Stimulated activated CD4-positive, alpha-beta T cell treated with anti-CD3 and anti-CD28 coated beads, Interleukin-1b, Interleukin-23, amount 100 ng/mL, for 24 hours (primary cell): ENCODE measurements around the gene OLAH.

Source experiments
- DNase-seq, 4 experiments: peaks; one replicate each; pipeline ENCODE4 v3.0.0-alpha.2; 2020; ENCODE audit warnings: low read depth in 4 of 4, low spot score in 1 of 4

OLAH gene

DNA sequence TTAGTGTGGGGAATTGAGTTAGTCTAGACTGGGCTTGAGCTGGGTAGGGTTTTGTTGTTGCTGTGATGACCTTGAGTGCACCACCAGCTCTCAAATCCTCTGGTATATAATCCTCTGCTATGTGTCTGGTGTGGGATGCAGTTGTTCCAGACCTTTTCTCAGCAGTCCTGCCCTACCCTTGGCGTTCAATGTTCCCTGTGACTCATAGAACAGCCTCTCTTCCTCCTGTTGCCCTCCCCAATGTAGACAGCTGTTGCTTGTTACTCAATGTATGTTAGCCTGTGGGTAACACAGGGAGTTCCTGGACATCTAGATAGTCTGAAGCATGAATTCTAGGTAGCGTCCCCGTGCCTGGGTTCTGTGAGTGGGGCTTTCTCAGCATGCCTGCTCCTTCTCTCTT, 25.1 kb downstream of the OLAH start:
- DNase-seq = no peak

DNA sequence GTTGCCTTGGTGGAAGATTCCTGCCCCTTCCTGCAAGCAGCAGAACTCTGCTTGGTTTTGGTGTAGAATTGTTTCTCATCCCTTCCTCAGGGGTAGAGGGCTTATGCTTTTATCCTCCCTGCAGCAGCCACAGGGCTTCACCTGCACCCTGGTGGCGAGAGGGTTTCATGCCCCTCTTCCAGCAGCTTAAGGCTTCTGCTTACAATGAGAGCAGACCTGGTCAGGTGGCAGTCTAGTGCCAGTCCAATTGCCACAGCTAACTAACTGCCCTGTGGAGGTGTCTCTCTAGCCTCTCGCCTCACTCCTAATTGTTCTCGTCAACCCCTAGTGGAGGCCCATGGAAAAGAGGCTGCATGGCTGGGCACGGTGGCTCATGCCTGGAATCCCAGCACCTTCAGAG, 25.5 kb downstream of the OLAH start:
- DNase-seq = no peak

DNA sequence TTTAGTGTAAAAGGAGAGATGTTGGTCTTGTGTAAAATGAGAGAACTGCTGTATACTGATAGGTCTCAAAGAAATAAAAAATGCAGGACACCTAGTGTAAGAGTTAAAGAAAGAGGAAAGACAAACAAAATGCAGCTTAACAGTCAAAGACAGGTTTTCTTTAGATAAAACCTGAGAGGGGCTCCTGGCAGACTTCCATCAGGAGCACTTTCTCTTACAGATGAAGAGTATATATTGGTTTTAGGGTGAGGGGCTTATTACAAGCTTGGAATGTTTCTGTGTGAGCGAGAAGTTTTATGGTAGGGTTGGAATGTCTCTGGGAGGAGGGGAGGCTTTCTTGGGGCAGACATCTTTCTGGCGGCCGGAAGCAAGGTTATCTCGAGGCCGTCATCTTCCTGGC, 28.6 kb downstream of the OLAH start:
- DNase-seq = no peak

DNA sequence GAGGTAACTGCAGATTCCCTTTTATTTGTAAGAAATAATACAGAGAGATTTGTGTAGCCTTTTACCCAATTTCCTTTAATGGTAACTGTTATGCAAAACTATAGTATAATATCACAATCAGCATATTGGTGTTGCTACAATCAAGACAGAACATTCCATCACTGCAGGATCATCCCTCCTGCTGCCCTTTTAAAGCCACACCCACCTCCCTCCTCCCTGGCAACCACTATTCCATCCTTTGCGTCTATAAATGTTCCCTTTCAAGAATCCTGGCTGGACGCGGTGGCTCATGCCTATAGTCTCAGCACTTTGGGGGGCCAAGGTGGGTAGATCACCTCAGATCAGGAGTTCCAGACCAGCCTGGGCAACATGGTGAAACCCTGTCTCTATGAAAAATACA, 31.7 kb downstream of the OLAH start:
- DNase-seq = no peak

DNA sequence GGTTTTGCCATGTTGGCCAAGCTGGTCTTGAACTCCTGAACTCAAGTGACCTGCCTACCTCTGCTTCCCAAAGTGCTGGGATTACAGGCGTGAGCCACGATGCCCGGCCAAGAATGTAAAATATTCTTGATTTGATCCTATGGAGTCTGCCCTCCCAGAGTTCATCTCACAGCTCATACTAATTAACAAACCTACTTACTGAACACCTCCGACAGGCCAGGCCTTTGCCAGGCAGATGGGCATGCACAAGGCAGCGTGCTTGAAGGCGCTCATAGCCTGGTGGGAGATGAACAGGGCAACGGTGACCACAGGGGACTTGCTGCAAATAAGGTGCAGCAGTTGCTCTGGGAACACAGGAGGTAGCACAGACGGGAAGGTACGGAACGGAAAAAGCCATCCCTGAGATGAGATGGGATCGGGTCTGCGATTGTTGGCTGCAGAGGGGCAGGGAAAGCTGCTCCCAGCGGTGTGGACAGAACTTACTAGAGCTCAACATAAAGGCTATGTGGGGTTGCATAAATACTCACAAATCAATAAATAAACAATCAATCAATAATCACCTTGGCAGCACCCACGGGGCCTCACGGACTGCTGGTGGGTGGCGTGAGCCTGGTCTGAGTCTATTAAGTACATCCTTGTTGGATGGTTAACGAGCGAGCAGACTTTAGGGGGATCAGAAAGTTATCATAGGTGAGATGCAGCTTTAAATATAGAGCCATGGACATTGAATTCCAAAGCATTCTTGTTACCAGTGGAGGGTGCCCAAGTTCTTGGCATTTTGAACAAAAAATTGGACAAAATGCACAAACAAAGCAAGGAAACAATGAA, 40.1 kb downstream of the OLAH start:
- DNase-seq = no peak

DNA sequence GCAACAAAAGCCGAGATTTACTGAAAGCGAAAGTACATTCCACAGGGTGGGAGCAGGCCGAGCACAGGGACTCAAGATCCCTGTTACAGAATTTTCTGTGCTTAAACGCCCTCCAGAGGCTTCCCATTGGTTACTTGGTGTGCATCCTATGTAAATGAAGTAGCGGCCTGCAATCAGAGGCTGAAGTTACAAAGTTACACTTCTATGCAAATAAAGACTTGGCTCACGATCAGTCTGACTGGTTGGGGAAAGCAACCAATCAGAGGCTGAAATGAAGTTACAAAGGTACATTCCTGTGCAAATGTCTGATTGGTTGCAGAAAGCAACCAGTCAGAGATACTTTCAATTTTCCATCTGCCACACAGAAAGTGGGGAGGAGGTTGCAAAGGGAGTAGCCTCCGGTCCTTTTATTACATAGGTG, 40.8 kb downstream of the OLAH start:
- no peak for DNase-seq

DNA sequence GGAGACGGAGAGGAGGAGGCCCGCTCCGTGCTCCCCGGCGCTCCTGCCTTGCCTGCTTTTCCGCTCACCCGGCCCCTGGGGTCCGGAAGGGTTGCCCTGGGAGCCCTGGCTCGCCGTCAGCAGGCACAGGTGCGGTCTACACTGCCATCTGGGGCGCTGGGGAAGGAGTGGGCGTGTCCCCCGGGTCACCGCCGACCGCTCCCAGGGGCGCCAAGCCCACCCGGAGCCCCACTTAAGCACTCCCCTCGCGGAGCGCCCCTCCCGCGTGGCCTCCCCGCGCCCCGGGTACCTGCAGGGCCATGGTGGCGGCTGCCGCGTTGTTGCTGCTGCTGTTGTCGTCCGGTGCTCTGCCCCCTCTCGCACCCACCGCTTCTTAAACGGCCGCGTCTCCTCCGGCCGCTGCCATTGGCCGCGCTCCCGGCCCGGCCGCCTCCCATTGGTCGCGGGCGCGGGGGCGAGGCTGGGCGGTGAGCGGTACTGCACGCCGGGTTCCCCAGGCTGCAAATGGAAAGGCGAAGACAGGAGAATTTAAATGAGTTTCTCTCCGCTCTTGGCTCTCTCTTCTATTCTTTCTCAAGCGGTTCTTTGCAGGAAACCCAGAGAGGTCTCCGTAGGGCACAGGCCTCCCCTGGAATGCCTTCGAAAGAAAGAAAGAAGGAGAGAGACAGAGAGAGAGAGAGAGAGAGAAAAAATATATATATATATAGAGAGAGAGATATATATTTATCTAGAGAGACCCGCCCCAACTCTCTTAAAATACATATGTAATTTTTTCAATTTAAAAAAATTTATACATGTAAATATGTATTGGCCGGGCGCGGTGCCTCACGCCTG, 44.9 kb downstream of the OLAH start, which contains the start of gene ACBD7:
Gene ACBD7 (minus strand): TSS at position 349 of the 834 bp plus-strand sequence. CDS start 48 bp downstream, at position 301.
- DNase-seq = peak; percentile 56 to 74 (median 66)

DNA sequence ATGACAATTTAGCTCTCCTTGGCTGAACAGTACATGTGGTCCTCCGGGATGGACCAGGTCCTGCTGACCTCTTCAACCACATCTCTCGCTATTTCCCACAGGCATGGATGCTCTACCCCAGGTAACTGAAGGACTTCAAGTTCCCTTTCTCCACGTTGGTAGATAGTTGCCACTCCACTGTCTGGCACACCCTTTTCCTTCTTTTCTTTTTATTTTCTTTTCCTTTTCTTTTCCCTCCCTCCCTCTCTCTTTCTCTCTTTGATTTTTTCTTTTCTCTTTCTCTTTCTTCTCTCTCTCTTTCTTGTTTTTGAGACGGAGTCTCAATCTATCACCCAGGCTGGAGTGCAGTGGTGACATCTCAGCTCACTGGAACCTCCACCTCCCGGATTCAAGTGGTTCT, 47.7 kb downstream of the OLAH start:
- no peak for DNase-seq

DNA sequence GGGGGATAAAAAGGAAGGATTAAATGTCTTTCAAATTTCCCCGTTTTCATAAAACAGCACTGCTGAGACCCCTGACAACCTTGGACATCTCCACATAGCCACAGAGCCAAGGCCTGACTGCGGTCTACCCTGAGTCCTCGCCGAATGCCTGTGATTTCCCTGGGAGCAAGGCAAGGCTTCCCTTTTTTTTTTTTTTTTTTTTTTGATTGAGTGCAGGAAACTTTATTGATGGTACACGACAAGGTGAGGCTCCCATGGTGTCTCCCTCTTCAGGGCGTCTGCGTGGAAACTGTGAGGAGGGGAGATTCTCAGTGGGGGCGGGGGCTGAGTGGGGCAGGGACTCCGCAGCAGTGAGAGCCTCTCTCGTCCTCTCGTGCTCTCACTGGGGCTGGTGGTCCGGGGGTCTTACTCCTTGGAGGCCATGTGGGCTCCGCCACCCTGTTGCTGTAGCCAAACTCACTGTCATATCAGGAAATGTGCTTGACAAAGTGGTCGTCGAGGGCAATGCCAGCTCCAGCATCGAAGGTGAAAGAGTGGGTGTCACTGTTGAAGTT, 49.2 kb downstream of the OLAH start:
- no peak for DNase-seq

DNA sequence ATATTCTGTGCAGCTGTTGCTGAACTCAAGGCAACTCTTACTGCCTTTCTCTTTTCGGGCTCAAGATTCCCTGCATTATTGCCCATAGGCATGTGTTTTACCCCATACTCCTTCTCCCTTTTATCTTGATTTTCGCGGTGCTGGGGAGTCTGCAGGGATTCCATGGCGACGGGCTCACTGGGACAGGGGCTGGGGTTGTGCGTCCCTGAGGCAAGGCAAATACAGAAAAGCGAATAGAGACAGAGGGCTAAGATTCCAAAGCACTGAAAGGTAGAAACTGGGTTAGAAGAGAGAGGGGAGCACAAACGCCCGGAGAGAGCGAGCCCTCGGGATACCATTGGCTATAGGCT, 52.9 kb downstream of the OLAH start:
- DNase-seq = no peak

DNA sequence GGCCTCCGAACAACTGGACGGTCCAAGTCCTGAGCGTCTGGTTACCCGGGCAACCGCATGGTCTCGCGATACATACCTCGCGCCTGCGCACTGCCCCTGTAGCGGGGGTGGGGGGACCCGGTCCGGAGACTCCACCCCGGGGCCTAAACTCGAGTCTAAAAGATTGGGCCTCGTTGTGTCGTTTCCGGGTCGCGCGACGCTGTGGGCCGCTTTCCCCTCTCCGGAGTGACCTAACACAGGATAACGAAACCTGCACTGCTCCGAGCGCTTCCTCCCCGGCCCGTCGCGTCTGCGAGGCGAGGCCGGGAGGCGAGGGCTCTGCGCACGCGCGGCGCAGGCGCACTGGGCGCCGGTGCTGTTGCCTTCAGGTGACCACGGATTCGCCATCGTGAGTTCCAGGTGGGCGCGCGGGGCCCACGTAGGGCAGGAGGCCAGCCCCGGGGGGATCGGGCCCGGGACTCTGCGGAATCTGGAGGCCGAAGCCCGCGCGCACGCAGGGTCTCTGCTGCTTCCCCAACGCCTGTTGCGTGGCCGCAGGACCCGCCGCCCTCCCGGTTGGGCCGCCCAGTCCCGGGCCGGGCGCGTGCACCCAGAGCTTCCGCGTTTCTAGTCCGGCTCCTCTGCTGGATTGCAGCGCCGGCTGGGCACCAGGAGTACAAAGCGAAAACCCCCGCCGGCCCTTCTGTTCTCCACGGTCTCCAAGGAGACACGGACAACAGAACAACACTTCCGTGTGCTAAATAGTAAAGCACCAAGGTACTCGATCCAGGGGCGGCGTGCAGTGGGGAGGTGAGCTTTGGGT, 53.5 kb downstream of the OLAH start, which contains the start of gene RPP38:
Gene RPP38 (plus strand): TSS at position 345 of the 802 bp plus-strand sequence. CDS start 5,960 bp downstream, outside the sequence.
- DNase-seq = peak; percentile 88 to 96 (median 94)

DNA sequence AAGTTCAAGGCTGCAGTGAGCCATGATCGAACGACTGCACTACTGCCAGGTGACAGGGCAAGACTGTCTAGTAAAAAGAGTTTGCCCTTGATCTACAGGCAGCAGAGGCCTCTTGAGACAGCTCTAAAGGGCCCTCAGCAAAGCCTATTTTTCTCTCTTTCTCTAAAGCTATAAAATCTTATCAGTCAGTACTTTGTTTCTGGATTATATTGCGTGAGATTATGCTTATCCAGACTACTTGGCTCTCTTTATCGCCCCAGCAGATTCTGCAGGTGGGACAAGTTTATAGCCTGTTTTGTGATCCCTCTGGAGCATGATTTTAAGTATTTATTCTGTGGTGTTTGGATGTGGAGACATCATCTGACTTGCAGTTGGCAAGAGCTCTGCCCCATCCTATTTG, 56.1 kb downstream of the OLAH start:
- DNase-seq = no peak

DNA sequence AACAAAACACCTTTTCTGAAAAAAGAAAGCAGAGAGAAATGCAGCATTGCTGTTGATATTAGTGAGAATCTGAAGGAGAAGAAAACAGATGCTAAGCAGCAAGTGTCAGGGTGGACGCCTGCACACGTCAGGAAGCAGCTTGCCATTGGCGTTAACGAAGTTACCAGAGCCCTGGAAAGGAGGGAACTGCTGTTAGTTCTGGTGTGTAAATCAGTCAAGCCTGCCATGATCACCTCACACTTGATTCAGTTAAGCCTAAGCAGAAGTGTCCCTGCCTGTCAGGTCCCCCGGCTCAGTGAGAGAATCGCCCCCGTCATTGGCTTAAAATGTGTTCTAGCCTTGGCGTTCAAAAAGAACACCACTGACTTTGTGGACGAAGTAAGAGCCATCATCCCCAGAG, 59.8 kb downstream of the OLAH start:
- DNase-seq = no peak

DNA sequence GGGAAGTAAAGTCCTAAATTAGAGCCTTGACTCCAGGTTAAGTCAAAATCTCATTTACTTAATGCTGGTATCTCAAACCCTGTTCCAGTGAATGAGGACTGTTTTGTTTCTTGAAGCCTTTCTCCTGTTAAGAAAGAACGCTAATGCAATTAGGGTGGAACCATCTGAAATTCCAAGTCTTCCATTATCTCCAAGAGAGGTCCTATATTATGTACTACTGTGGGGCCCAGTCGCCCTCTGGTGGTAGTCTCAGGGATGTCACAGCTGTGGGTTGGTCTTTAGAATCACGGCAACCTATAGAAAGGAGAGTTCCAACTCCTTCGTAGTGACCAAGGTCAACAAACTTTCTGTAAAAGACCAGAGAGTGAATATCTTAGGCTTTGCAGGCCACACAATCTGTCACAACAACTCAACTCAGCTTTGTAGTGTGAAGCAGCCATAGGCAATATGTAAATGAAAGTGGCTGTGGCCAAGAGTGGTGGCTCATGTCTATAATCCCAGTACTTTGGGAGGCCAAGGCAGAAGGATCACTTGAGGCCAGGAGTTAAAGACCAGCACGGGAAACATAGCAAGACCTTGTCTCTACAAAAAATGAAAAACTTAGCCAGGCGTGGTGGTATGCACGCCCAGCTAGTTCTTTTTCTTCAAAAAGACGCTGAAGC, 62.7 kb downstream of the OLAH start:
- peak; percentile 28 to 55 (median 53) for DNase-seq

DNA sequence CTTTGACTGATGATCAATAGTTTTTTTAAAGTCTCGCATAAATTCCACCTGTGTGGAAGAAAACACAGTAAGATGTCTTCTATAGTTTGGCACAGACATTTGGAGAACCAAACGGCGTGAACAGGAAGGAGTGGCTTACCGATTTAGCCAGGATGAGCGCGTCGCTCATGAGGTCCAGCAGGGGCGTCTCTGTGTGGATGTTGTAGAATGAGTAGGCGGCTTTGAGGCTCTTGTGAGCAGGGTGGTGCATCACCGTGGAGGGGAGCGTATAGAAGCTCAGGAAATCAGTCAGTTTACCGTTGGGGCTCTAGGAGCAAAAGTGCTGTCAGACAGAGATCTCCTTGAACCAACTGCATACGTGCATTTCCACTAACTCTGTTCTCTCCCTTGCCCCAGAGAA, 68.9 kb downstream of the OLAH start:
- DNase-seq = no peak

DNA sequence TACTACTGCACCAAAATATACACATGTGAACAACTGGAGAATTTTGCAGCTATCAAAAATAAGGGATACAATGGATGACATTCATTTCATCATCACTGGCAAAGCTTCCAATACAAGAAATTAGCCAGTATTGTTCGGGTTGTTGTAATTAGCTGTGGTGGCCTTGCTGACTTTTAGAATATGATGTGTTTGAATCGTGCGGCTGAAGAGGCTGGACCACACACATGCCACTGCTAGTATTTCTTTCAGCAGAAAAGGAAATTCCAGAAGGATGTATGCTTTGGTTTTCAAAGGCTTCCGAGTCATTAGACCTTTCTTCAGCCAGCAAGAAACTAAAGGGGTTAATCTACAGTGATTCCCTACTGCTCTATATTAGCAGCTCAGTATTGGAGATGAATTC, 70.0 kb downstream of the OLAH start:
- DNase-seq = no peak

DNA sequence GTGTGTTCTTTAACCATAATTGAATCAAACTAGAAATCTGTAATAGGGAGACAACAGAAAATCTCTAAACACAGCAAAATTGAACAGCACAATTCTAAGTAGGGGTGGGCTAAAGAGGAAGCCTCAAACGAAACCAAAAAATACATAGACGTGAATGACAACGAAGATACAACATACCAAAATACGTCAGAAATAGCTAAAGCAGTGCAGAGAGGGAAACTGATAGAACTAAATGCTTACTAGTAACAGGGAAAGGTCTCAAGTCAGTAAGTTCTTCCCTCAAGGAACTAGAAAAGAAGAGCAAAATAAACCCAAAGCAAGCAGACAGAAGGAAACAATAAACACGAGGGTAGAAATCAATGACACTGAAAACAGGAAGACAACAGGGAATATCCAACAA, 72.5 kb downstream of the OLAH start:
- no peak for DNase-seq

DNA sequence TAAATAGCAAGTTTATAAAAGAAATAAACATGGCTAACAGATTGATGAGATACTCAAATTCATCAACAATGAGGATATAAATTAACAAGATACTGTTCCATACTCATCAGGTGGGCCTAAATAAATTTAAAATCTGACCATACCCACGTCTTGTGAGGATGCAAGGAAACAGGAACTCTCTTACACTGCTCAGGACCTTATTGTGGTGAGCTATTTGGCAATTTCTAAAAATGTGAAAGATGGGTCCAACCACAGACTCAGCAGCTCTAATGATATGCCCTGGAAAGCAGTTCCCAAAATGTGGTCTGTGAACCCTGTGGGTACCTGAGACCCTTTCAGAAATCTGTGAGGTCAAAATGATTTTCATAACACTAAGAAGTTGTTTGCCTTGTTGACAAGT, 74.9 kb downstream of the OLAH start:
- no peak for DNase-seq

DNA sequence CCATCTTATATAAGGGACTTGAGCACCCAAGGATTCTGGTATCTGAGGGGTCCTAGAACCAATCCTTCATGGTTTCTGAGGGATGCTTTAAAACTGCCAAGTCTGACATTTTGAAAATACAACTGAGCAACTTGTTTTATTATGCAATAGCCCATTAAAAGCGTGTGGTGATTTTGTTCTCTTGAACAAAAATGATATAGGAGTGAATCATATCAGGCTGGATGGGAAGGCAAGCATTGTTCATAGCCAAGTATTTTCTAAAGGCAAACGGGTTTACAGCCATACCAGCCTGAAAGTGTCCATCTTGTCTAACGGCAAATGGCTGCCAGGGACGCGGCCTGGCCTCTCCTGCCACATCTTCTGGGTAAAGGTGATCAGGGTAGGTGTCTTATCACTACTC, 76.8 kb downstream of the OLAH start:
- no peak for DNase-seq

DNA sequence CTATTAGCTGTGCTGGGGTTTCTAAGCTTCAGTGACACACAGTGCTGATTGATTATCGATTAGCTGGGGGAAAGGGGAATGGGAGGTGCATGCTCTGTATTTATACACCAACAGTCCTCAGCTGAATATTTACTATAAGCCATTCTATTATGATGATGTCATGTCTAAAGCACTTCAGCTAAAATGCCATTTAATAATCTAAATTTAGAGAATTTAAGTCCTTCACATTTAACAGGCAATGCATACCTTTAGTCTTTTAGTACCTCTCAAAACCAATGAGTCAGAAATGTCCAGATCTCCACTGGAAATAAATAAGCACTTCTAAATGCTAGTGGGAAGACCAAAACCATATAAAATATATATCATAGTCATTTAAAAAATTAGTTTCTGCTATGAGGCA, 78.0 kb downstream of the OLAH start:
- no peak for DNase-seq
